ENCODE measurements around the gene TCERG1L.

Gene TCERG1L

GRCh38 chr10:131246089-131246488, 65.4 kb downstream of the TCERG1L start:
- Histone ChIP-seq H3K9me3 (ENCODE audit: insufficient read depth, low read depth, low read length) (no peaks in the 10 kb centered on the region; the same call in 1 of the 2 replicates), H3K27me3 (ENCODE audit: insufficient read depth, low read length, poor library complexity, severe bottlenecking) (no peaks in the 10 kb centered on the region), H3K79me2 (ENCODE audit: insufficient read depth, low read length) (no peaks in the 10 kb centered on the region), H4K20me1 (ENCODE audit: insufficient read depth, low read length, poor library complexity, severe bottlenecking) (no peaks in the 10 kb centered on the region), H3K4me1 (ENCODE audit: insufficient read depth, low read length, poor library complexity, severe bottlenecking) (no peaks in the 10 kb centered on the region), H3K36me3 (ENCODE audit: insufficient read depth, low read length) (no peaks in the 10 kb centered on the region), H2AFZ (ENCODE audit: low read length) (no peak overlapping the region), H3F3A (ENCODE audit: low read depth) (no peaks in the 10 kb centered on the region), H3K4me2 (ENCODE audit: low read depth, low read length, poor library complexity, severe bottlenecking) (no peak overlapping the region), H3K9me2 (replicated peaks; ENCODE audit: low read depth, low read length) (no peaks in the 10 kb centered on the region), H3K9ac (ENCODE audit: low read depth, low read length, poor library complexity, severe bottlenecking) (no peak overlapping the region), H3K4me3 (ENCODE audit: low read length, poor library complexity, severe bottlenecking) (no peak overlapping the region)
- no peak for TF ChIP-seq CTCF (conservative IDR thresholded peaks at IDR 0.05; ENCODE audit: low read length)
- TF ChIP-seq EZH2phosphoT487 (IDR thresholded peaks at IDR 0.05; ENCODE audit: borderline replicate concordance): no peak

DNA sequence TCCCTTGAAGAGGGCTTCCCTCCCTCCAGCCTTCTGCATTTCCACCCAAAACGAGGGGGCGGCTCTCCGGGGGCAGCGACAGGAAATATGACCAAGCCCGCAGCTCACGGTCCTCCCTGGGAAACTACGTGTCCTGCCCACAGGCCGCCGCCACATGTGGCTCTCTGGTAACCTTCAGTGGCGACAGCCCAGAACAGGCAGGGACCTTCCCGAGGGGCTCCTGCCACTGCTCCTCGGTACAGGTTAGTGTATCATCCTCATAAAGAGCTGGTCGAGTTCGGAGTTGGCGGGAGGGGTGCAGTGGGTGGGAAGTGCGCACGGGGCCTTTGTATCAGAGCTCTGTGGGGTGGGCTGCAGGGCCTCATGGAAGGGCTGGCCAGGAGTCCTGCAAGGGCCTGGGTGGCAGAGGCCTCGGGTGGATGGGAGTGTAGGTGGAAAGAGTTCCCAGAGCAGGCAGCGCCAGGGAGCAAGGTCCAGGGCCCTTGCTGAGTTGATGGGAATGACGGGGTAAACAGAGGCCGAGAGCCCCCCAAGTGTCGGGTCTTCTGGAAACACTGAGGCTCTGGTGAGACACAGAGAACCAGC, 66.0 kb downstream of the TCERG1L start:
- Histone ChIP-seq H3K36me3 (ENCODE audit: insufficient read depth, low read length) (no peaks in the 10 kb centered on the region), H3K4me3 (ENCODE audit: low read length, poor library complexity, severe bottlenecking) (no peak overlapping the region), H3K27me3 (ENCODE audit: insufficient read depth, low read length, poor library complexity, severe bottlenecking) (no peaks in the 10 kb centered on the region), H2AFZ (ENCODE audit: low read length) (no peak overlapping the region), H3K4me1 (ENCODE audit: insufficient read depth, low read length, poor library complexity, severe bottlenecking) (no peaks in the 10 kb centered on the region), H3K9me3 (ENCODE audit: insufficient read depth, low read depth, low read length) (no peaks in the 10 kb centered on the region; the same call in 1 of the 2 replicates), H3K79me2 (ENCODE audit: insufficient read depth, low read length) (no peaks in the 10 kb centered on the region), H3K4me2 (ENCODE audit: low read depth, low read length, poor library complexity, severe bottlenecking) (no peak overlapping the region), H3K9me2 (replicated peaks; ENCODE audit: low read depth, low read length) (no peaks in the 10 kb centered on the region), H4K20me1 (ENCODE audit: insufficient read depth, low read length, poor library complexity, severe bottlenecking) (no peaks in the 10 kb centered on the region), H3F3A (ENCODE audit: low read depth) (no peaks in the 10 kb centered on the region), H3K9ac (ENCODE audit: low read depth, low read length, poor library complexity, severe bottlenecking) (no peak overlapping the region)
- no peak for TF ChIP-seq EZH2phosphoT487 (IDR thresholded peaks at IDR 0.05; ENCODE audit: borderline replicate concordance)
- no peak for TF ChIP-seq CTCF (conservative IDR thresholded peaks at IDR 0.05; ENCODE audit: low read length)

GRCh38 chr10:131244836-131245235, 66.7 kb downstream of the TCERG1L start:
- Histone ChIP-seq H3K79me2 (ENCODE audit: insufficient read depth, low read length) (no peaks in the 10 kb centered on the region), H3K4me2 (ENCODE audit: low read depth, low read length, poor library complexity, severe bottlenecking) (no peak overlapping the region), H2AFZ (ENCODE audit: low read length) (no peak overlapping the region), H3K27me3 (ENCODE audit: insufficient read depth, low read length, poor library complexity, severe bottlenecking) (no peaks in the 10 kb centered on the region), H3K4me1 (ENCODE audit: insufficient read depth, low read length, poor library complexity, severe bottlenecking) (no peaks in the 10 kb centered on the region), H3K36me3 (ENCODE audit: insufficient read depth, low read length) (no peaks in the 10 kb centered on the region), H3K9ac (ENCODE audit: low read depth, low read length, poor library complexity, severe bottlenecking) (no peak overlapping the region), H3K9me3 (ENCODE audit: insufficient read depth, low read depth, low read length) (no peaks in the 10 kb centered on the region; the same call in 1 of the 2 replicates), H3K4me3 (ENCODE audit: low read length, poor library complexity, severe bottlenecking) (no peak overlapping the region), H3F3A (ENCODE audit: low read depth) (no peaks in the 10 kb centered on the region), H4K20me1 (ENCODE audit: insufficient read depth, low read length, poor library complexity, severe bottlenecking) (no peaks in the 10 kb centered on the region), H3K9me2 (replicated peaks; ENCODE audit: low read depth, low read length) (no peaks in the 10 kb centered on the region)
- TF ChIP-seq CTCF (conservative IDR thresholded peaks at IDR 0.05; ENCODE audit: low read length) (no peak), EZH2phosphoT487 (IDR thresholded peaks at IDR 0.05; ENCODE audit: borderline replicate concordance) (no peak)
